Stimulated activated CD8-positive, alpha-beta memory T cell treated with anti-CD3 and anti-CD28 coated beads, Interleukin-2, amount 100 ng/mL, for 1 hour (primary cell): ENCODE results near the gene RNASEH1.
"Not testable (repeated sequence)": the region's sequence is repeated elsewhere in the genome, so short reads cannot be mapped to it uniquely, and the experiment has no call there.

ENCODE experiments used
- DNase-seq, 2 donors: peaks; one replicate each; pipeline ENCODE4 v3.0.0-alpha.2; 2020; ENCODE audit warnings: low read depth in 2 of 2

Gene RNASEH1

DNA sequence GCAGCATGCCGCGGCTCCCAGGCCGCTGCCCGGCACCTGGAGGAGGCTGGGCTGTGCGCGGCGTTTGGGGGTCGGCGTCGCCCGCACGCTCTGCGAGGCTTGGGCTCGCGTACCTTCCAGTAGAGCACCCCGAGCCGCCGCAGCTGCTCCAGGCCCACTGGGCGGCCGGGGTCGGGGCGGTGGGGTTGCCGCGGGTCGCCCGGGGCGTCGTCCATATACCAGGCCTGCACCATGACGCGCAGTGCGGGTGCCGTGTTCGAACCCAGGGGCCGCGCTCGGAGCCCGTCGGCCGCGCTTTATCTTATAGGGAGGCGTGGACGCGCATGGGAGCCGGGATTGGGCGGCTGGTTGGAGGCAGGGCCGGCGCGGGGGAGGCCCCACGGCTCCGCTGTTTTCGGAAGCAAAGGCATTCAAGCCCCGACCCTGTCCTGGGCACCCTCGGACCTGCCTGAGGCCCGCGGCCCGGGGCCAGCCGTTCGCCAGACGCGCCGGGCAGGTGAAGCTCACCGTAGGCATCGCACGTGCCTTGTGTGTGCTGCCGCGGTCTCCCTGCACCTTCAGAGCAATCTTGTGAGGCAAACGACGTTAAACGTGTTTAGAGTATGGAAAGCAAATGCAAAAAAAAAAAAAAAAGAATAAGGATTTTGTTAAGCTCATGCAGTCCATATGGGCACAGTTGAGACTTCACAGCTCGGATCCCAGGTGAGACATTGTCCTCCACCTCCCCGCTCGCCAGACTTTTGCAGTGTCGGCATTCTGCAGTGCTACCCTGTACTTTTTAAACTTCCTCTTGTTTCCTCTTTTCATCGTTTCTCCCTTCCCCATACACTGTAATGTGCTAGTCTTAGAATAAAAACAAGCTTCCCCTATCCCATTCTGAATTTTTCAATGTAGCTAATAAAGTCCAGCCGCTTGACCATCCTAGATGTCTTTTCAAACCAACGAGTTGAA is 38.6 kb downstream of the RNASEH1 start, which contains the start of gene ADI1:
TSS of gene ADI1 (minus strand) at position 277 of the 951 bp plus-strand sequence. CDS start at position 233, 44 bp downstream.
- DNase-seq = peak; percentile 45 to 53

DNA sequence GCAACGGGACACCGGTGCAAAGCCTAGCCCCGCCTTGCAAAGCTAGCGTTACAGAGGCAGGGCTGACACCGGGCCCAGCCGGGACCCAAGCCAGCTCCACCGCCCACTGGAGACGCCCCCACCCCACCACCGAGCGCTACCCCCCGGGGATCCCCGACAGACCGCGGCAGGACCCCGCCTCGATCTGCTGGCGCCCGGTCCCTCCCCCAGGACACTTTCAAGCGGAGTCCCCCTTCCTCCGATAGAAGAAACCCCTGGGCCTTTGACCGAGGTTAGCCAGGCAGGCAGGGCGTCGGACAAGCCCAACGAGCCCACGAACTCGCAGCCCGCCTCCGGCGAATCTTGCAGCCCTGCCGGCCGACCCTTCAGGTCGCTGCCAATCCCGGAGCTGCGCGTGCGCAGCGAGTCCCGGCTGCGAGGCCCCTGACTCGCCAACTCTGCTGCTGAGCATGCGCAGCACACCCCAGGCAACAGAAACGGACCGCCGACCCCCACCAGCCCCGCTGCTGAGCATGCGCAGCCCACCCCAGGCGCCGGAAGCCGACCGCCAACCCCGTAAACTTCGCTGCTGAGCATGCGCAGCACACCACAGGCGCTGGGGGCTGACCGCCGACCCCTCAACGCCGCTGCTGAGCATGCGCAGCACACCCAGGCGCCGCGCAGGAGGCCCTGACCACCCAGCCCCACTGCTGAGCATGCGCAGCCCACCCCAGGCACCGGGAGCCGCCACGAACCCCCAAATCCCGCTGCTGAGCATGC is 39.5 kb downstream of the RNASEH1 start:
- peak; percentile 98 to 99 for DNase-seq

DNA sequence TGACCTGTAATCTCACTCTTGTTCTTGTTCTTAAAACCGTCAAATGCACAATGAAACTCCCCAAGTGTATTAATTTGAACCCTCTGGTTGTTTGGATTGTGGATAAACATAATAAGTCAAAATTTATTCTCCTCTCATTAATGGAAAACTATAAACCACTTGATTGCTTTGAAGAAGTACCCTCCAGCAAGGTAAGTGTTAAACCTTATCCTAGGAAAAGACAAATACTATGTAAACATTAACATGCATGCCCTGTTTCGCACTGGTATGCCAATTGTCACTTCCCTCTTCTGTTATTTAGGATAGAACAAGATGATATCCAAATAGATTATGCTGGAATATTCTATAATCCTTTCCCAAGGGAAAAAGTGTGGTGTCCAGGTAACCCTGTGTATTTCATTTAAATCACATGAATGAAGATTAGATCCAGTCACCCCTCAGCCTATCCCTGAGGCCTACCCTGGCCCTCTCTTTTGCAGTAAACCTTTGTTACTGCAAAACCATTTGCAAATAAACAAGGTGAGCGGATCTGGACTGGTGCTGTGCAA is 40.1 kb downstream of the RNASEH1 start:
- DNase-seq = no peak

DNA sequence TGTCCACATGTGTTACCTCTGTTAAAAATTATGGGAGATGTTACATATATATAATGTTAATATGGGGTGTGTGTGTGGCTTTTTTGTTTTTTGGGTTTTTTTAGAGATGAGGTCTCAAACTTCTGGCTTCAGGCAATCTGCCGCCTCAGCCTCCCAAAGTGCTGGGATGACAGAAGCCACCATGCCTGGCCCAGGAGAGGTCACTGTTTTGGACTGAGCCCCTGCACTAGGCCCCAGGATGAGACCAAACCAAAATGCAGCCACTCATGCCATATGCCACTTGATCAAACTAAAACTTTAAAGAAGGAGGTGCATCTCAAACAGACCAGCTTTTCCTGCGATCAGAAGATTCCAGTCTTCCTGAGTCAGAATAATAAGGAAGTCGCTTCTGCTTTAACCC is 41.3 kb downstream of the RNASEH1 start:
- no peak for DNase-seq

DNA sequence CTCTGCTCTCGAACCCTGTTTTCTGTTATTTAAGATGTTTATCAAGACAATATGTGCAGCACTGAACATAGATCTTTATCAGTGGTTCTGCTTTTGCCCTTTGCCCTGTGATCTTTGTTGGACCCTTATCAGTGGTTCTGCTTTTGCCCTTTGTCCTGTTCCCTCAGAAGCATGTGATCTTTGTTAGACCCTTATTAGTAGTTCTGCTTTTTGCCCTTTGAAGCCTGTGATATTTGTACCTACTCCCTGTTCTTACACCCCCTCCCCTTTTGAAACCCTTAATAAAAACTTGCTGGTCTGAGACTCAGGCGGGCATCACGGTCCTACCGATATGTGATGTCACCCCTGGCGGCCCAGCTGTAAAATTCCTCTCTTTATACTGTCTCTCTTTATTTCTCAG is 42.7 kb downstream of the RNASEH1 start:
- not testable (repeated sequence) for DNase-seq

DNA sequence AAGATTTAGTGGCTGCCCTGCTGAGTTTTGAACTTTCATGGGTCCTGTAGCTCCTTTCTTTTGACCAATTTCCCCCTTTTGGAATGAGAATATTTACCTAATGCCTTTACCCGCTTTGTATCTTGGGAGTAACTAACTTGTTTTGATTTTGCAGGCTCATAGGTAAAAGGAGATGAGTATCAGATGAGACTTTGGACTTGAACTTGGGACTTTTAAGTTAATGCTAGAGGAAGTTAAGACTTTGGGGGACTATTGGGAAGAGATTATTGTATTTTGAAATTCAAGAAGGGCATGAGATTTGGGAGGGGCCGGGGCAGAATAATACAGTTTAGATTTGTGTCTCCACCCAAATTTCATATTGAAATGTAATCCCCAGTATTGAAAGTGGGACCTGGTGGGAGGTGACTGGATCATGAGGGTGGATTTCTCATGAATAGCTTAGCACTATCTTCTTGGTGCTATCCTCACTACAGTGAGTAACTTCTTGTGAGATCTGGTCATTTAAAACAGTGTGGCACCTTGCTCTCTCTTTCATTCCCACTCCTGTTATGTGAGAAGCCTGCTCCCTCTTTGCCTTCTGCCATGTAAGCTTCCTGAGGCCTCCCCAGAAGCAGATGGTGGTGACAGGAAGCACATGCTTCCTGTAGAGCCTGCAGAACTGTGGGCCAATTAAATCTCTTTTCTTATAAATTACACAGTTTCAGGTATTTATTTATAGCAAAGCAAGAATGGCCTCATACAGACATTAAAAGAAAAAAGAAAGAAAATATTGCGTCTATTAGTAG is 44.9 kb downstream of the RNASEH1 start:
- no peak for DNase-seq

DNA sequence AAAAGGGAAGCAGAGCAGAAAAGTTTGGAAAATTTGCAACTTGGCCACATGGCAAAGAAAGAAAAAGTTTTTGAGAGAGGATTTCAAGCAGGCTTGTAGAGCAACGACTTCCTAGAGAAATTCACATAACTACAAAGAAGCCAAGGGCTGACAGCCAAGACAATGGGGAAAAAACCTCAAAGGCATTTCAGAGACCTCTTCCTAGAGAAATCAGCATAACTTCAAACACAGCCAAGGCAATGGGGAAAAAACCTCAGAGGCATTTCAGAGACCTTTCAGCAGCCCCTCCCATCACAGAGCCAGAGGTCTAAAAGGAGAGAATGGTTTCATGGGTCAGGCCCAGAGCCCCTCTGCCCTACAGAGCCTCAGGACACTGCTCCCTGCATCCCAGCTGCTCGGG is 46.0 kb downstream of the RNASEH1 start:
- DNase-seq = no peak

DNA sequence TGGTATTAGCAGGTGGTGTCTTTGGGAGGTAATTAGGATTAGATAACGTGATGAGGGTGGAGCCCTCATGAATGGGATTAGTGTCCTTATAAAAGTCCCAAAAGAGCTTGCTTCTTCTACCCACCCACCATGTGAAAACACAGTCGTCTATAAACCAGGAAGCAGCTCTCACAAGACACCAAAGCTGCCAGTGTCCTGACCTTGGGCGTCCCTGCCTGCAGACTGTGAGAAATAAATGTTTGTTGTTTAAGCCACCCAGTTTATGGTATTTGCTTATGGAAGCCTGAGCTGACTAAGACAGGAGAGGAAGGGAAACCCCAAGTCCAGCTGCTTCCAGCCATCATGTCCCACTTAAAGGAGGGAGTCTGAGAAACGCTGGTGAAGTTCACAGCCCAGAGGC is 52.4 kb downstream of the RNASEH1 start:
- no peak for DNase-seq

DNA sequence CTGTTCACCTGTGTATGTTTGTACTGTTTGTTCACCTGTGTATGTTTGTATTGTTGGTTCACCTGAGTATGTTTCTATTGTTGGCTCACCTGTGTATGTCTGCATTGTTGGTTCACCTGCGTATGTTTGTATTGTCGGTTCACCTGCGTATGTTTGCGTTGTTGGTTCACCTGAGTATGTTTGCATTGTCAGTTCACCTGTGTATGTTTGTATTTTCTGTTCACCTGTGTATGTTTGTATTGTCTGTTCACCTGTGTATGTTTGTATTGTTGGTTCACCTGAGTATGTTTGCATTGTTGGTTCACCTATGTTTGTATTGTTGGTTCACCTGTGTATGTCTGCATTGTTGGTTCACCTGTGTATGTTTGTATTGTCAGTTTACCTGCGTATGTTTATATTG is 53.4 kb downstream of the RNASEH1 start:
- DNase-seq = no peak

DNA sequence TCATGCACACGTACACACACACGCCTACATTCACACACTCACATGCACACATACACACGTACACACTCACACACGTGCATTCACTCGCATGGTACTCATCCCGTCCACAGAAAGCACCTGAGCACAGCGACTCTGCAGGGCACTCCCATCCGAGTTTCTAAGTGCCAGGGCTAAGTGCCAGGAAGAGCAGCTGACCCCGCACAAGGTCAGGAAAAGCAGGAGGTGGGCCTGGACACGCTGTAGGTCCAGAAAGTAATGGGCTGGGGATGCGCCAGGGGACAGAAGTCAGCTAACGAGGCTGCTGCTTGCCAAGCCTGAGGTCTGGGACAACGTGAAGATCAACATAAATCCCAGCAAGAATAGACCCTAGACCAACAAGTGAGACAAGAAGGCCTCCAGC is 54.6 kb downstream of the RNASEH1 start:
- DNase-seq = no peak

DNA sequence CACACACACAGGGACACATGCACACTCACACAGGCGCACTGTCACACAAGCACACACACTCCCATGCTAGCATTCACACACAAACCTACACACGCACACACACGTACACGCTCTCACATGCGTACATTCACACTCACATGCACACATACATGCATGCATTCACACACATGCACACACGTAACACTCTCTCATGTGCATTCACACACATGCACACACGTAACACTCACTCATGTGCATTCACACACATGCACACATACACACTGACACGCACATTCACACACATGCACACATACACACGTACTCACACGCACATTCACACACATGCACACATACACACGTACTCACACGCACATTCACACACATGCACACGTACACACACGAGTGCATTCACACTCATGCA is 55.1 kb downstream of the RNASEH1 start:
- DNase-seq = no peak

DNA sequence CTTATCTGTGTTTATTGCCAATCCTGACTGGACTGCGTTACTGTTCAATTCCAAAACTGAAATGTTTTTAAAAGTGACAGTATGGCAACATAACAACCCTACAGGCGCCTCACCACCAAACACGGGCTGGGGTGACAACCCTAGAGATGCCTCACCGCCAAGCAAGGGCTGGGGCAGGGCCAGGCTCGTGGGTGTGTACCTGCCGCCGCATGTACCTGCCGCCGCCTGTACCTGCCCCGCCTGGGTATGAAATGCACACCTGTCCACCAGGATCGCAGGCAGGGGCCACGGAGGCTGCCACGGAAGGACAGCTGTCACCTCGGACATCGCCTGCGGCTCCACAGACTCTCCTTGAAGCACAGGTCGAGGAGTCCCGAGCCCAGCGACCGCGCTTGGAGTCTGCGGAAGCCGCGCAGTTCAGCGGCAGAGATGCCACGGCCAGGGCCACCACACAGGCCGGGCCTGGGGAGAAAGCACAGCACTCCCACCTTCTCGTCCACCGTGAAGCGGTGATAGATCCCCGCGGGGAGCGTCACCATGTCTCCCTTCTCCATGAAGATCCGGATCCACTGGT is 57.7 kb downstream of the RNASEH1 start:
- DNase-seq = no peak

DNA sequence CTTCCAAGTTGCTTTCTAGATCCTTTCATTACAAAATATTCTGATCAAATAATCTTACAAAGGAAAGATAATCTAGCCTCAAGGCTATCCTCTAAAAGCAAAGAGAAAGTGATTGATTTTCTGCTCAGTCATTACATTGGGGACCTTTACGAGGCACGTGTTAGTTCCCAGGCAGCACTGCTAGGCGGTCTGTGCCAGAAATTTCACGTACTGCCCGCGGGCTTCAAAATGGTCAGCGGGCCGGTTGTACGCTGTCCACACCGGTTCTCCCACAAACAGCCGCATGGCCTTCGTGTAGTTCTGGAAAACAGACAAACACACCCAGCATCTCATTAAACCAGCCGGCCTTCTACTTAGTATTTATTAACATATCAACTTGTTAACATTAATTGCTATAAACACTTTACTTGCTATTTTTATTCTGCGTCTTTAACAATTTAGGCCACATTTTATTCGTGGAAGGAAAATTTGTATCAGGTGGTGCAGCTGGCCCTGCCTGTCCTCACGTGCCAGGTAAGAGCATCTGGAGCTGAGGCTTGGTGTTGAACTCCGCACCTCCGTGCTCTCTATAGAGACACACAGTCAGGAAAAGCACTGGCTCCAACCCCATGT is 59.2 kb downstream of the RNASEH1 start:
- DNase-seq = no peak

DNA sequence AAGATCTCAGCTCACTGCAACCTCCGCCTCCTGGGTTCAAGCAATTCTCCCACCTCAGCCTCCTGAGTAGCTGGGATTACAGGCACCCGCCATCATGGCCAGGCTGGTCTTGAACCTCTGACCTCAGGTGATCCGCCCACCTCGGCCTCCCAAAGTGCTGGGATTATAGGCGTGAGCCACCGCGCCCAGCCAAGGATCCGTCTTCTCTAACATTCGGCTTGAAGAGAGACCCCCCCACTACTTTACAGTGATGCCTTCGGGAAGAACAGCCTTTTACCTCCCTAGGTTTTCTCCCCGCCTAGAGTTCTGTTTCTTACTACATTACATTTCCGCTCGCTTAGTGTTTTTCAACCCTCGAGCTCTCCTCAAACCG is 61.4 kb downstream of the RNASEH1 start:
- not testable (repeated sequence) for DNase-seq
